Testis (tissue), 2 donors: Measurements from ENCODE around the gene SYT12.

Source experiments
- POLR2A ChIP-seq: fragments of 450-650 bp; IDR thresholded peaks from one replicate; pipeline ENCODE4 v1.6.1; 2017; ENCODE audit warnings: antibody characterized with exemption, mild to moderate bottlenecking, moderate library complexity
- TF ChIP-seq, protein P1 (sequence below), 3 experiments: fragments of 450-650 bp in 2 of 3; fragments of 200-600 bp in 1 of 3; sonication (generic) in 1 of 3; IDR thresholded peaks; one replicate each; pipeline ENCODE4 v1.5.1; 2016 to 2019; ENCODE audit warnings: antibody characterized with exemption in 3 of 3, mild to moderate bottlenecking in 2 of 3, moderate library complexity in 1 of 3

DNA sequence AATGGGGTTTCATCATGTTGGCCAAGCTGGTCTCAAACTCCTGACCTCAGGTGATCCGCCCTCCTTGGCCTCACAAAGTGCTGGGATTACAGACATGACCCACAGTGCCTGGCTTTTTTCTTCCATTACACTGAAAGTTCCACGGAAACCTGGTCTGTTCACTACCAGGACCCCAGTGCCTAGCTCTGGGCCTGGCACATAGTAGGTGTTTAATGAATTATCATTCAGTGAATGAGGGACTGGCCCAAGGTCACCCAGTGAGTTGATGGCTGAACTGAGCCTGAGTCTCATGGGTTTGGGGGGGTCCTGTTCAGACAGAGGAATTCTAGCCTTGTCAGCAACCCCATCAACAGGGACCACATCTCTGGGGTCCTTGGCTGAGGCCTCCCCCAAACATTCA lies 44.7 kb upstream of the SYT12 start:
- TF ChIP-seq, protein P1, sequence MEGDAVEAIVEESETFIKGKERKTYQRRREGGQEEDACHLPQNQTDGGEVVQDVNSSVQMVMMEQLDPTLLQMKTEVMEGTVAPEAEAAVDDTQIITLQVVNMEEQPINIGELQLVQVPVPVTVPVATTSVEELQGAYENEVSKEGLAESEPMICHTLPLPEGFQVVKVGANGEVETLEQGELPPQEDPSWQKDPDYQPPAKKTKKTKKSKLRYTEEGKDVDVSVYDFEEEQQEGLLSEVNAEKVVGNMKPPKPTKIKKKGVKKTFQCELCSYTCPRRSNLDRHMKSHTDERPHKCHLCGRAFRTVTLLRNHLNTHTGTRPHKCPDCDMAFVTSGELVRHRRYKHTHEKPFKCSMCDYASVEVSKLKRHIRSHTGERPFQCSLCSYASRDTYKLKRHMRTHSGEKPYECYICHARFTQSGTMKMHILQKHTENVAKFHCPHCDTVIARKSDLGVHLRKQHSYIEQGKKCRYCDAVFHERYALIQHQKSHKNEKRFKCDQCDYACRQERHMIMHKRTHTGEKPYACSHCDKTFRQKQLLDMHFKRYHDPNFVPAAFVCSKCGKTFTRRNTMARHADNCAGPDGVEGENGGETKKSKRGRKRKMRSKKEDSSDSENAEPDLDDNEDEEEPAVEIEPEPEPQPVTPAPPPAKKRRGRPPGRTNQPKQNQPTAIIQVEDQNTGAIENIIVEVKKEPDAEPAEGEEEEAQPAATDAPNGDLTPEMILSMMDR (IDR thresholded peaks at IDR 0.05): no peak
- no peak for TF ChIP-seq POLR2A
